SK-N-SH (cell line): Measurements from ENCODE around the gene MAML3. TPM values are rescaled to one million over a fixed set of nuclear protein-coding genes. Genes with fewer than 3 reads are reported as not detected.

Experiments used
- CTCF ChIA-PET: fragments of 300-600, 350-600 bp; formaldehyde crosslinking; extraction: SDS; loops from one replicate; lab custom pipeline; 2021; lab: Yijun Ruan, JAX
- POLR2A ChIA-PET: fragments of 350-600 bp; sonication (Branson Sonifier 250); formaldehyde crosslinking; extraction: SDS; loops from one replicate; lab custom pipeline; 2020; ENCODE audit warnings: antibody characterized with exemption, inconsistent platforms; lab: Yijun Ruan, JAX
- DNase-seq: peaks from one replicate; pipeline ENCODE4 v3.0.0; 2012
- H2AFZ ChIP-seq: fragments of 200-600 bp; sonication (generic); 2 replicates; pipeline ENCODE4 v1.8.1; 2016; ENCODE audit warnings: antibody characterized with exemption, mild to moderate bottlenecking, low read depth
- H3F3A ChIP-seq: fragments of 200-600 bp; sonication (generic); replicated peaks from 2 replicates; pipeline ENCODE3; 2016; ENCODE audit warnings: antibody characterized with exemption, mild to moderate bottlenecking; ENCODE audit not compliant: insufficient read depth
- H3K27ac ChIP-seq, 2 experiments: fragments of 200-500 bp in 1 of 2; fragments of 200-600 bp in 1 of 2; sonication (Bioruptor generic) in 1 of 2; sonication (generic), shearing (Covaris generic) in 1 of 2; 2 replicates each; pipeline versions ENCODE4 v1.5.1 to v1.6.1; 2014 to 2016; ENCODE audit warnings: low read depth in 2 of 2, inconsistent platforms in 1 of 2, low read length in 1 of 2, mild to moderate bottlenecking in 1 of 2, mixed read lengths in 1 of 2
- H3K27me3 ChIP-seq: fragments of 200-600 bp; sonication (generic), shearing (Covaris generic); 2 replicates; pipeline ENCODE4 v1.6.1; 2016; ENCODE audit warnings: mixed run types; ENCODE audit not compliant: insufficient read depth
- H3K36me3 ChIP-seq, 2 experiments: fragments of 200-500 bp in 1 of 2; fragments of 200-600 bp in 1 of 2; sonication (Bioruptor generic) in 1 of 2; sonication (generic) in 1 of 2; replicated peaks in 1 of 2; 2 replicates each; pipeline versions ENCODE3 to v1.5.1; 2014 to 2016; ENCODE audit warnings: low read length in 1 of 2, mild to moderate bottlenecking in 1 of 2; ENCODE audit not compliant: insufficient read depth in 2 of 2, control insufficient read depth in 1 of 2
- H3K4me1 ChIP-seq, 2 experiments: fragments of 200-500 bp in 1 of 2; fragments of 200-600 bp in 1 of 2; sonication (Bioruptor generic) in 1 of 2; sonication (generic), shearing (Covaris generic) in 1 of 2; 2 replicates each; pipeline versions ENCODE4 v1.5.1 to v1.6.1; 2014 to 2016; ENCODE audit warnings: low read depth in 1 of 2, low read length in 1 of 2, mixed run types in 1 of 2; ENCODE audit not compliant: insufficient read depth in 2 of 2, control insufficient read depth in 1 of 2
- H3K4me2 ChIP-seq: fragments of 200-600 bp; sonication (generic), shearing (Covaris generic); 2 replicates; pipeline ENCODE4 v1.6.1; 2017; ENCODE audit warnings: mixed run types
- H3K4me3 ChIP-seq, 2 experiments: fragments of 200-500 bp in 1 of 2; fragments of 200-600 bp in 1 of 2; sonication (Bioruptor generic) in 1 of 2; sonication (generic), shearing (Covaris generic) in 1 of 2; 2 replicates each; pipeline versions ENCODE4 v1.5.1 to v1.8.1; 2014 to 2016; ENCODE audit warnings: low read depth in 2 of 2, inconsistent platforms in 1 of 2, low read length in 1 of 2, mild to moderate bottlenecking in 1 of 2, mixed read lengths in 1 of 2, moderate library complexity in 1 of 2
- H3K79me2 ChIP-seq: fragments of 200-600 bp; sonication (generic); 2 replicates; pipeline ENCODE4 v1.8.1; 2017; ENCODE audit warnings: mild to moderate bottlenecking; ENCODE audit not compliant: insufficient read depth
- H3K9ac ChIP-seq: fragments of 200-600 bp; sonication (generic); 2 replicates; pipeline ENCODE4 v1.6.1; 2017; ENCODE audit warnings: mixed run types
- H3K9me2 ChIP-seq: fragments of 200-600 bp; sonication (generic); 2 replicates; pipeline ENCODE4 v1.6.1; 2017; ENCODE audit warnings: mixed run types
- H3K9me3 ChIP-seq: fragments of 200-600 bp; sonication (generic); 2 replicates; pipeline ENCODE4 v1.6.1; 2017; ENCODE audit warnings: mixed run types, mild to moderate bottlenecking, moderate library complexity
- H4K20me1 ChIP-seq: fragments of 200-600 bp; sonication (generic); 2 replicates; pipeline ENCODE4 v1.6.1; 2017; ENCODE audit warnings: mild to moderate bottlenecking, mixed run types; ENCODE audit not compliant: insufficient read depth
- CHD2 ChIP-seq: fragments of 150-350 bp; IDR thresholded peaks from 2 replicates; pipeline ENCODE4 v1.6.1; 2018; ENCODE audit warnings: low read length; ENCODE audit not compliant: partially characterized antibody
- ELF1 ChIP-seq: IDR thresholded peaks from 2 replicates; pipeline ENCODE4 v1.4.0; 2012
- EZH2phosphoT487 ChIP-seq: fragments of 200-600 bp; sonication (generic); IDR thresholded peaks from 2 replicates; pipeline ENCODE4 v1.6.1; 2017; ENCODE audit warnings: low read depth, mixed run types, mild to moderate bottlenecking, antibody characterized with exemption, moderate library complexity, borderline replicate concordance
- GABPA ChIP-seq: IDR thresholded peaks from 2 replicates; pipeline ENCODE4 v1.4.0; 2012; ENCODE audit warnings: low read depth, mild to moderate bottlenecking
- GATA2 ChIP-seq: sonication (generic); formaldehyde crosslinking; IDR thresholded peaks from 2 replicates; pipeline ENCODE4 v1.5.0; 2020; ENCODE audit warnings: mild to moderate bottlenecking, missing genetic modification reagents
- JUND ChIP-seq: IDR thresholded peaks from 2 replicates; pipeline ENCODE4 v1.4.0; 2012
- MAX ChIP-seq: IDR thresholded peaks from 2 replicates; pipeline ENCODE4 v1.4.0; 2012; ENCODE audit warnings: low read depth
- NFIC ChIP-seq: IDR thresholded peaks from 2 replicates; pipeline ENCODE4 v1.4.0; 2012; ENCODE audit warnings: borderline replicate concordance
- POLR2AphosphoS5 ChIP-seq: IDR thresholded peaks from 2 replicates; pipeline ENCODE4 v1.6.1; 2012; ENCODE audit warnings: low read depth, low read length
- RAD21 ChIP-seq: IDR thresholded peaks from 2 replicates; pipeline ENCODE4 v1.6.1; 2012; ENCODE audit warnings: mild to moderate bottlenecking, low read length
- RCOR1 ChIP-seq: fragments of 150-350 bp; IDR thresholded peaks from 2 replicates; pipeline ENCODE4 v1.6.1; 2017; ENCODE audit warnings: antibody characterized with exemption, low read length
- RFX5 ChIP-seq: IDR thresholded peaks from 2 replicates; pipeline ENCODE4 v1.6.1; 2012; ENCODE audit warnings: mild to moderate bottlenecking, improper control_type of control experiment, low read length
- SIN3A ChIP-seq: IDR thresholded peaks from 2 replicates; pipeline ENCODE4 v1.6.1; 2012; ENCODE audit warnings: low read depth, mild to moderate bottlenecking, low read length, moderate library complexity, borderline replicate concordance
- TAF1 ChIP-seq: IDR thresholded peaks from 2 replicates; pipeline ENCODE4 v1.6.1; 2012; ENCODE audit warnings: low read depth, mild to moderate bottlenecking, low read length, moderate library complexity, borderline replicate concordance
- TEAD4 ChIP-seq: IDR thresholded peaks from 2 replicates; pipeline ENCODE4 v1.4.0; 2012; ENCODE audit warnings: mild to moderate bottlenecking, borderline replicate concordance; ENCODE audit not compliant: insufficient read depth
- USF1 ChIP-seq: IDR thresholded peaks from 2 replicates; pipeline ENCODE4 v1.4.0; 2012; ENCODE audit warnings: low read depth, borderline replicate concordance
- WGBS: methylation state at CpG from one replicate; pipeline ENCODE4 v1.1.6; 2017; ENCODE audit warnings: low lambda C conversion rate; 5-methylcytosine and 5-hydroxymethylcytosine counted together
- polyA plus RNA-seq, 3 experiments: library from polyadenylated mRNA; depleted of rRNA; stranded (reverse); fragments of >200 nt; gene quantifications; 2 replicates each; pipeline ENCODE4 v1.2.3, GENCODE V29; 2012
- TF ChIP-seq, protein P1 (sequence below): IDR thresholded peaks from 2 replicates; pipeline ENCODE4 v1.6.1; 2012; ENCODE audit warnings: mild to moderate bottlenecking, low read depth, low read length, moderate library complexity
- TF ChIP-seq, protein P2 (sequence below): IDR thresholded peaks from 2 replicates; pipeline ENCODE4 v1.4.0; 2012; ENCODE audit warnings: low read depth, borderline replicate concordance

Gene MAML3
- polyA plus RNA-seq, 1 of the 3 experiments (the other 2 are of a cell fraction): 5.3 TPM

- Histone ChIP-seq H3F3A (no peaks in the 10 kb centered on the region), H3K9ac (no peak overlapping the region), H3K4me2 (no peak overlapping the region), H3K27ac (peak overlapping the region in 1 of 2 experiments; percentile 99; a peak in 2 of 4 replicates), H2AFZ (no peak overlapping the region), H3K36me3 (no peaks in the 10 kb centered on the region), H3K9me3 (no peaks in the 10 kb centered on the region), H3K27me3 (no peaks in the 10 kb centered on the region), H3K4me3 (no peak overlapping the region), H3K4me1 (peaks cover 0 to 55% of the 10 kb centered on the region in 2 experiments; a peak in 2 of 4 replicates), H3K9me2 (no peaks in the 10 kb centered on the region), H4K20me1 (no peaks in the 10 kb centered on the region), H3K79me2 (no peaks in the 10 kb centered on the region)
- ChIA-PET CTCF (interaction anchor here (0.7 to 4.1 kb wide), 6 partner anchors 9 to 467 kb away, joined by 3 to 10 read pairs (median 3); no protein-coding TSS in a partner anchor), POLR2A (interaction anchor here (0.6 to 1.7 kb wide), 4 partner anchors 10 to 72 kb away, joined by 3 to 7 read pairs (median 4); no protein-coding TSS in a partner anchor)
- 91% methylated on average over 3 of the region's 4 CpGs for whole genome bisulfite sequencing
- no peak for TF ChIP-seq JUND
- TF ChIP-seq RCOR1: 0 out of 2 replicates have a peak, but pooled peaks have one; percentile 19
- TF ChIP-seq USF1: no peak
- TF ChIP-seq EZH2phosphoT487: no peak
- TF ChIP-seq POLR2AphosphoS5: no peak
- TF ChIP-seq GABPA: no peak
- no peak; the same call in 1 of the 2 replicates for TF ChIP-seq GATA2
- no peak for DNase-seq
Observed at GRCh38 chr4:139785356-139785755, 368.6 kb downstream of the MAML3 start.

GRCh38 chr4:139783741-139784484 lies 370.1 kb downstream of the MAML3 start:
- peaks cover 0 to 67% of the 10 kb centered on the region in 2 experiments; a peak in 2 of 4 replicates for H3K4me1 ChIP-seq
- no peaks in the 10 kb centered on the region for H3F3A ChIP-seq
- H3K36me3 ChIP-seq: no peaks in the 10 kb centered on the region
- no peaks in the 10 kb centered on the region for H4K20me1 ChIP-seq
- no peak overlapping the region for H3K9ac ChIP-seq
- H3K27me3 ChIP-seq: no peaks in the 10 kb centered on the region
- POLR2A ChIA-PET: interaction anchor here (1.2 to 1.4 kb wide), 2 partner anchors 41 to 265 kb away, joined by 4 read pairs; no protein-coding TSS in a partner anchor
- CTCF ChIA-PET: interaction anchor here (0.6 to 4.1 kb wide), 2 partner anchors 18 to 49 kb away, joined by 4 to 10 read pairs; no protein-coding TSS in a partner anchor
- no peaks in the 10 kb centered on the region for H3K9me3 ChIP-seq
- H3K79me2 ChIP-seq: no peaks in the 10 kb centered on the region
- no peak overlapping the region for H2AFZ ChIP-seq
- H3K9me2 ChIP-seq: no peaks in the 10 kb centered on the region
- no peak overlapping the region for H3K4me2 ChIP-seq
- DNase-seq: peak; percentile 56
- H3K4me3 ChIP-seq: no peak overlapping the region
- H3K27ac ChIP-seq: peak overlapping the region in 1 of 2 experiments; percentile 99; a peak in 2 of 4 replicates
- WGBS: 84% methylated on average over 20 of the region's 20 CpGs
- TF ChIP-seq USF1: no peak
- no peak for TF ChIP-seq TAF1
- TF ChIP-seq, protein P1, sequence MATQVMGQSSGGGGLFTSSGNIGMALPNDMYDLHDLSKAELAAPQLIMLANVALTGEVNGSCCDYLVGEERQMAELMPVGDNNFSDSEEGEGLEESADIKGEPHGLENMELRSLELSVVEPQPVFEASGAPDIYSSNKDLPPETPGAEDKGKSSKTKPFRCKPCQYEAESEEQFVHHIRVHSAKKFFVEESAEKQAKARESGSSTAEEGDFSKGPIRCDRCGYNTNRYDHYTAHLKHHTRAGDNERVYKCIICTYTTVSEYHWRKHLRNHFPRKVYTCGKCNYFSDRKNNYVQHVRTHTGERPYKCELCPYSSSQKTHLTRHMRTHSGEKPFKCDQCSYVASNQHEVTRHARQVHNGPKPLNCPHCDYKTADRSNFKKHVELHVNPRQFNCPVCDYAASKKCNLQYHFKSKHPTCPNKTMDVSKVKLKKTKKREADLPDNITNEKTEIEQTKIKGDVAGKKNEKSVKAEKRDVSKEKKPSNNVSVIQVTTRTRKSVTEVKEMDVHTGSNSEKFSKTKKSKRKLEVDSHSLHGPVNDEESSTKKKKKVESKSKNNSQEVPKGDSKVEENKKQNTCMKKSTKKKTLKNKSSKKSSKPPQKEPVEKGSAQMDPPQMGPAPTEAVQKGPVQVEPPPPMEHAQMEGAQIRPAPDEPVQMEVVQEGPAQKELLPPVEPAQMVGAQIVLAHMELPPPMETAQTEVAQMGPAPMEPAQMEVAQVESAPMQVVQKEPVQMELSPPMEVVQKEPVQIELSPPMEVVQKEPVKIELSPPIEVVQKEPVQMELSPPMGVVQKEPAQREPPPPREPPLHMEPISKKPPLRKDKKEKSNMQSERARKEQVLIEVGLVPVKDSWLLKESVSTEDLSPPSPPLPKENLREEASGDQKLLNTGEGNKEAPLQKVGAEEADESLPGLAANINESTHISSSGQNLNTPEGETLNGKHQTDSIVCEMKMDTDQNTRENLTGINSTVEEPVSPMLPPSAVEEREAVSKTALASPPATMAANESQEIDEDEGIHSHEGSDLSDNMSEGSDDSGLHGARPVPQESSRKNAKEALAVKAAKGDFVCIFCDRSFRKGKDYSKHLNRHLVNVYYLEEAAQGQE: no peak
- TF ChIP-seq GABPA: no peak
- no peak for TF ChIP-seq TEAD4
- TF ChIP-seq RAD21: peak; percentile 32
- TF ChIP-seq RCOR1: peak; percentile 81
- no peak for TF ChIP-seq ELF1
- TF ChIP-seq, protein P2, sequence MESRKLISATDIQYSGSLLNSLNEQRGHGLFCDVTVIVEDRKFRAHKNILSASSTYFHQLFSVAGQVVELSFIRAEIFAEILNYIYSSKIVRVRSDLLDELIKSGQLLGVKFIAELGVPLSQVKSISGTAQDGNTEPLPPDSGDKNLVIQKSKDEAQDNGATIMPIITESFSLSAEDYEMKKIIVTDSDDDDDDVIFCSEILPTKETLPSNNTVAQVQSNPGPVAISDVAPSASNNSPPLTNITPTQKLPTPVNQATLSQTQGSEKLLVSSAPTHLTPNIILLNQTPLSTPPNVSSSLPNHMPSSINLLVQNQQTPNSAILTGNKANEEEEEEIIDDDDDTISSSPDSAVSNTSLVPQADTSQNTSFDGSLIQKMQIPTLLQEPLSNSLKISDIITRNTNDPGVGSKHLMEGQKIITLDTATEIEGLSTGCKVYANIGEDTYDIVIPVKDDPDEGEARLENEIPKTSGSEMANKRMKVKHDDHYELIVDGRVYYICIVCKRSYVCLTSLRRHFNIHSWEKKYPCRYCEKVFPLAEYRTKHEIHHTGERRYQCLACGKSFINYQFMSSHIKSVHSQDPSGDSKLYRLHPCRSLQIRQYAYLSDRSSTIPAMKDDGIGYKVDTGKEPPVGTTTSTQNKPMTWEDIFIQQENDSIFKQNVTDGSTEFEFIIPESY: no peak
- no peak for TF ChIP-seq SIN3A
- TF ChIP-seq NFIC: no peak
- TF ChIP-seq CHD2: peak; percentile 58
- no peak for TF ChIP-seq RFX5
- no peak for TF ChIP-seq MAX
